Dermis microvascular lymphatic vessel endothelial cell (primary cell): ENCODE measurements around the gene MICAL3. TPM values are rescaled to one million over a fixed set of nuclear protein-coding genes. Genes with fewer than 3 reads are reported as not detected.

Experiments used
- DNase-seq, 2 donors: peaks; one replicate each; pipeline versions ENCODE4 v3.0.0 to v3.0.0-alpha.2; 2010; ENCODE audit warnings: low read depth in 2 of 2
- total RNA-seq: library from RNA; depleted of rRNA; stranded (reverse); fragments of >200 nt; gene quantifications from 2 replicates; pipeline ENCODE4 v1.2.1, GENCODE V29; 2014

Gene MICAL3
- total RNA-seq, 1 donor from 2014 or later, result 14.8 TPM

- no peak for DNase-seq
Measured at GRCh38 chr22:17914474-17914873, 109.9 kb downstream of the MICAL3 start.

GRCh38 chr22:17913801-17914347 is 110.5 kb downstream of the MICAL3 start:
- no peak for DNase-seq

- no peak for DNase-seq
Measured at GRCh38 chr22:17912945-17913721, 111.2 kb downstream of the MICAL3 start.

GRCh38 chr22:17911887-17912286 is 112.5 kb downstream of the MICAL3 start:
- DNase-seq, result no peak

- DNase-seq, result no peak
Measured at GRCh38 chr22:17911312-17911705, 113.1 kb downstream of the MICAL3 start.

GRCh38 chr22:17910561-17911311 is 113.6 kb downstream of the MICAL3 start:
- peak; percentile 86 to 95 for DNase-seq

- no peak for DNase-seq
Measured at GRCh38 chr22:17907748-17908051, 116.7 kb downstream of the MICAL3 start.

- no peak for DNase-seq
Measured at GRCh38 chr22:17906978-17907747, 117.2 kb downstream of the MICAL3 start.

- no peak for DNase-seq
Measured at GRCh38 chr22:17905445-17905844, 118.9 kb downstream of the MICAL3 start.

GRCh38 chr22:17903564-17904295 is 120.6 kb downstream of the MICAL3 start:
- DNase-seq, result peak in 1 of 2 donors; percentile 37

- DNase-seq, result no peak
Measured at GRCh38 chr22:17902960-17903359, 121.4 kb downstream of the MICAL3 start.

GRCh38 chr22:17898375-17898774 is 126.0 kb downstream of the MICAL3 start:
- no peak for DNase-seq

- no peak for DNase-seq
Measured at GRCh38 chr22:17897858-17898257, 126.5 kb downstream of the MICAL3 start.

GRCh38 chr22:17897426-17897825 is 126.9 kb downstream of the MICAL3 start:
- DNase-seq, result no peak

- DNase-seq, result no peak
Measured at GRCh38 chr22:17896586-17896985, 127.8 kb downstream of the MICAL3 start.

GRCh38 chr22:17893900-17894535 is 130.3 kb downstream of the MICAL3 start:
- no peak for DNase-seq

- DNase-seq, result no peak
Measured at GRCh38 chr22:17892376-17892775, 132.0 kb downstream of the MICAL3 start.

- DNase-seq, result peak; percentile 32 to 73
Measured at GRCh38 chr22:17891481-17892167, 132.7 kb downstream of the MICAL3 start.

GRCh38 chr22:17890892-17891291 is 133.5 kb downstream of the MICAL3 start:
- peak; percentile 49 to 83 for DNase-seq

GRCh38 chr22:17890245-17890671 is 134.1 kb downstream of the MICAL3 start:
- no peak for DNase-seq
